GM23338 (cell line): ENCODE measurements around the gene MANBA. TPM values are rescaled to one million over a fixed set of nuclear protein-coding genes. Genes with fewer than 3 reads are reported as not detected.
A peak's percentile ranks its signal among the peaks of the same experiment; 100 is the strongest.

Source experiments
- ATAC-seq: fragments of 200-7000 bp; cut with Tn5 transposase; 3 replicates; pipeline ENCODE4 v1.9.1; 2020
- DNase-seq: peaks from one replicate; pipeline ENCODE4 v3.0.0-alpha.2; 2015; ENCODE audit warnings: low spot score
- H2AFZ ChIP-seq: fragments of 200-600 bp; sonication (generic); 2 replicates; pipeline ENCODE4 v1.8.0; 2016; ENCODE audit warnings: antibody characterized with exemption, mild to moderate bottlenecking, moderate library complexity
- H3F3A ChIP-seq: fragments of 200-600 bp; sonication (generic); replicated peaks from 2 replicates; pipeline ENCODE4 v1.8.0; 2017; ENCODE audit warnings: antibody characterized with exemption, mixed run types, low read depth
- H3K27ac ChIP-seq: fragments of 200-600 bp; sonication (generic); 2 replicates; pipeline ENCODE4 v1.6.1; 2016; ENCODE audit warnings: low read depth
- H3K27me3 ChIP-seq: fragments of 200-600 bp; sonication (generic); 2 replicates; pipeline ENCODE4 v1.8.0; 2016; ENCODE audit warnings: mild to moderate bottlenecking, mixed run types, moderate library complexity; ENCODE audit not compliant: insufficient read depth
- H3K36me3 ChIP-seq: fragments of 200-600 bp; sonication (generic); 2 replicates; pipeline ENCODE4 v1.8.0; 2016; ENCODE audit warnings: mild to moderate bottlenecking; ENCODE audit not compliant: insufficient read depth
- H3K4me1 ChIP-seq: fragments of 200-600 bp; sonication (generic); 2 replicates; pipeline ENCODE4 v1.8.0; 2016; ENCODE audit warnings: mild to moderate bottlenecking, moderate library complexity; ENCODE audit not compliant: insufficient read depth
- H3K4me2 ChIP-seq: fragments of 200-600 bp; sonication (generic); 2 replicates; pipeline ENCODE4 v1.7.1; 2017; ENCODE audit warnings: mixed run types
- H3K4me3 ChIP-seq: fragments of 200-600 bp; sonication (generic); 2 replicates; pipeline ENCODE4 v1.6.1; 2016; ENCODE audit warnings: mixed run types
- H3K79me2 ChIP-seq: fragments of 200-600 bp; sonication (generic); replicated peaks from 2 replicates; pipeline ENCODE4 v1.8.0; 2017; ENCODE audit warnings: mild to moderate bottlenecking; ENCODE audit not compliant: insufficient read depth
- H3K9me2 ChIP-seq: fragments of 200-600 bp; sonication (generic); 2 replicates; pipeline ENCODE4 v1.8.0; 2017; ENCODE audit not compliant: insufficient read depth
- H4K20me1 ChIP-seq: fragments of 200-600 bp; sonication (generic); replicated peaks from 2 replicates; pipeline ENCODE4 v1.8.0; 2017; ENCODE audit warnings: mild to moderate bottlenecking; ENCODE audit not compliant: insufficient read depth
- H3K27ac Mint-ChIP-seq: 2 replicates; pipeline ENCODE4 v1.8.0; 2020; ENCODE audit warnings: inconsistent platforms, mild to moderate bottlenecking, moderate library complexity, mixed read lengths
- H3K27me3 Mint-ChIP-seq: 3 replicates; pipeline ENCODE4 v1.8.0; 2022; ENCODE audit warnings: low read depth, mild to moderate bottlenecking, moderate library complexity, mixed read lengths, inconsistent platforms; ENCODE audit not compliant: insufficient read depth, poor library complexity
- H3K36me3 Mint-ChIP-seq: 3 replicates; pipeline ENCODE4 v1.8.0; 2021; ENCODE audit warnings: low read depth, mild to moderate bottlenecking, inconsistent platforms, moderate library complexity, mixed read lengths
- H3K4me1 Mint-ChIP-seq: 3 replicates; pipeline ENCODE4 v1.8.0; 2020; ENCODE audit warnings: mild to moderate bottlenecking, inconsistent platforms, mixed read lengths
- H3K4me3 Mint-ChIP-seq: 3 replicates; pipeline ENCODE4 v1.8.0; 2021; ENCODE audit warnings: moderate library complexity, mild to moderate bottlenecking, inconsistent platforms, mixed read lengths
- H3K9me3 Mint-ChIP-seq: 3 replicates; pipeline ENCODE4 v1.8.0; 2020; ENCODE audit warnings: moderate library complexity, mild to moderate bottlenecking, inconsistent platforms, mixed read lengths
- CREB1 ChIP-seq: fragments of 250-450 bp; sonication (Bioruptor Pico); IDR thresholded peaks from 2 replicates; pipeline ENCODE4 v1.5.0; 2020; ENCODE audit warnings: low read depth, mild to moderate bottlenecking, moderate library complexity
- EZH2 ChIP-seq: fragments of 200-600 bp; sonication (generic); IDR thresholded peaks from one replicate; pipeline ENCODE4 v1.8.0; 2017; ENCODE audit warnings: antibody characterized with exemption, mild to moderate bottlenecking, low read depth; ENCODE audit not compliant: unreplicated experiment
- POLR2AphosphoS5 ChIP-seq: IDR thresholded peaks from 2 replicates; pipeline ENCODE4 v1.6.1; 2016; ENCODE audit warnings: antibody characterized with exemption, low read depth
- STAT1 ChIP-seq: IDR thresholded peaks from one replicate; pipeline ENCODE4 v1.6.1; 2016; ENCODE audit warnings: antibody characterized with exemption; ENCODE audit not compliant: unreplicated experiment
- ZNF114 ChIP-seq: fragments of 250-450 bp; sonication (Bioruptor Pico); IDR thresholded peaks from 2 replicates; pipeline ENCODE4 v1.5.0; 2020; ENCODE audit warnings: mild to moderate bottlenecking, moderate library complexity
- long read RNA-seq: library from polyadenylated mRNA; unstranded; transcript quantifications from one replicate; pipeline ENCODE4 v2.0.0, GENCODE V29; 2020; ENCODE audit not compliant: unreplicated experiment
- polyA plus RNA-seq: library from polyadenylated mRNA; unstranded; fragments of >200 nt; fragmentation: Nextera tagmentation; extraction: Ambion mirVana; gene quantifications from 2 replicates; pipeline ENCODE4 v1.2.1, GENCODE V29; 2016
- total RNA-seq: library from RNA; depleted of rRNA; stranded (reverse); fragments of >200 nt; shearing (Covaris generic); gene quantifications from 2 replicates; pipeline ENCODE4 v1.2.3, GENCODE V29; 2014; rRNA removed
- TF ChIP-seq, protein P1 (sequence below): IDR thresholded peaks from 2 replicates; pipeline ENCODE4 v1.6.1; 2016; ENCODE audit warnings: antibody characterized with exemption
- TF ChIP-seq, protein P2 (sequence below), 2 experiments: fragments of 200-600 bp in 1 of 2; sonication (generic) in 1 of 2; conservative IDR thresholded peaks; 2 replicates each; pipeline versions ENCODE4 v1.5.1 to v1.6.1; 2016 to 2017; ENCODE audit warnings: antibody characterized with exemption in 2 of 2, low read depth in 2 of 2, mild to moderate bottlenecking in 2 of 2, moderate library complexity in 1 of 2
- TF ChIP-seq, protein P3 (sequence below): IDR thresholded peaks from one replicate; pipeline ENCODE4 v1.6.1; 2018; ENCODE audit warnings: antibody characterized with exemption; ENCODE audit not compliant: unreplicated experiment

Gene MANBA
- total RNA-seq = 35.7 and 54.3 TPM in 2 replicates
- polyA plus RNA-seq = 13.2 and 13.5 TPM in 2 replicates
- long read RNA-seq, partial matches to known transcripts = 1 of 5 reads
- long read RNA-seq, other reads (novel, unspliced or antisense) = 4 of 5 reads

DNA sequence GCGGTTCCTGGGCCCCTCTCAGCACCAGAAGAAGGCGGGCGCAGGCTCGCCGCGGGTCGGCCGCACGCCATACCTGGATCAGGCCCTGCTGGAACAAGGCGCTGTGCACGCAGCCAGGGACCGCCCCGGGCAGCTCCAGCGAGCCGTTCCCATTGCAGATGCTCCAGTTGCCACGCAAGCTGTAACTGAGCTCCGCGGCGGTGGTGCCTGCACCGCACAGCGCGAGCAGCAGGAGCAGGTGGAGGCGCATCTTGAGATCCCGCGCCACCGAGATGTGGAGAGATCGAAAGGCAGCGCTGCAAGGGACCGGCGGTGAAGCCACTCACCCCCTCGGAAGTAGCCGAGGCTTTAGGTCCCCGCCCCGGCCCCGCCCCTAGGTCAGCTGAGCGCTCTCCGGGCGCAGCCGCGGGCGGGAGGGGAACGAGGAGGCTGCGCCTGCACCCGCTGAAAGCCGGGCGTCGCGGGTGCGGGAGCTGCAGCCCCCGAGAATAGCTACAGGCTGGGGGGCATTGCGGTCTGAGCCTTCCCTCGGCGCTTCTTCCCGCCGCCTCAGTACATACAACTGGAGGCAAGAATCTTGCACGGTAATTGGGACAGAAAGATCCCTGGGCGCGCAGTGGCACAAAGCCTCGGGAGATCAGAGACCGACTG lies at the start of gene MANBA:
TSS of gene MANBA (minus strand) at position 324 of the 651 bp plus-strand sequence. CDS start at position 250, 74 bp downstream.
- peaks cover 9% of the 10 kb centered on the region for H3K4me1 ChIP-seq
- no peaks in the 10 kb centered on the region for H3F3A ChIP-seq
- H3K27me3 ChIP-seq = peaks cover 20% of the 10 kb centered on the region
- peak within 1 kb of the TSS; percentile 86 for H3K4me2 ChIP-seq
- peaks cover 39% of the 10 kb centered on the region for H3K79me2 ChIP-seq
- peak within 1 kb of the TSS; percentile 97 for H2AFZ ChIP-seq
- no peaks in the 10 kb centered on the region for H3K9me2 ChIP-seq
- H3K27ac ChIP-seq = peak within 1 kb of the TSS; percentile 80; the same call in 1 of the 2 replicates
- DNase-seq (peak; percentile 96), ATAC-seq (peak; percentile 93)
- Mint-ChIP-seq H3K27me3 (peaks cover 8% of the 10 kb centered on the region), H3K4me1 (peaks cover 28% of the 10 kb centered on the region), H3K27ac (peak within 1 kb of the TSS; percentile 71), H3K4me3 (peak within 1 kb of the TSS; percentile 90), H3K36me3 (no peaks in the 10 kb centered on the region; the same call in 2 of the 3 replicates), H3K9me3 (peaks cover 10% of the 10 kb centered on the region; the same call in 2 of the 3 replicates)
- peak within 1 kb of the TSS; percentile 91 for H3K4me3 ChIP-seq
- H3K36me3 ChIP-seq = no peaks in the 10 kb centered on the region
- TF ChIP-seq POLR2AphosphoS5 (peak; percentile 91), EZH2 (no peak)
- TF ChIP-seq, protein P1, sequence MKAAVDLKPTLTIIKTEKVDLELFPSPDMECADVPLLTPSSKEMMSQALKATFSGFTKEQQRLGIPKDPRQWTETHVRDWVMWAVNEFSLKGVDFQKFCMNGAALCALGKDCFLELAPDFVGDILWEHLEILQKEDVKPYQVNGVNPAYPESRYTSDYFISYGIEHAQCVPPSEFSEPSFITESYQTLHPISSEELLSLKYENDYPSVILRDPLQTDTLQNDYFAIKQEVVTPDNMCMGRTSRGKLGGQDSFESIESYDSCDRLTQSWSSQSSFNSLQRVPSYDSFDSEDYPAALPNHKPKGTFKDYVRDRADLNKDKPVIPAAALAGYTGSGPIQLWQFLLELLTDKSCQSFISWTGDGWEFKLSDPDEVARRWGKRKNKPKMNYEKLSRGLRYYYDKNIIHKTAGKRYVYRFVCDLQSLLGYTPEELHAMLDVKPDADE = no peak
- H4K20me1 ChIP-seq = peaks cover 8% of the 10 kb centered on the region; the same call in 1 of the 2 replicates

DNA sequence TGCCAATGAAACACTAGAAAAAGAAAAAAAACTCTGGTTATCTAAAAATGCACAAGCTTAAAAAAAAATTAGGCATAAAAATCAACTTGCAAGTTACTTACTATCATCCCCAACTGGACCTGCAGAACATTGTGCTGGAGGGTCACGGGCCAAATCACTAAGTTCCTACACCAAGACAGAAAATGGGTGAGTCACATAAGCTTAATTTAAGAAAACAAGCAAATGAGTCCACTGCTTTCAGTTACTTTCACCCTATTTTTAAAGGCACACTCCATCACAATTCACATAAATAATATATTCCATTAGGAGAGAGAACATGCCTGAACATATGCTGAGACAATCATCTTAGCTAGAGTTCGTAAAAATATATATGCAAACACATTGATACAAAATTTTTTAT lies 48.9 kb upstream of the MANBA start:
- Histone ChIP-seq H3F3A (no peaks in the 10 kb centered on the region), H3K4me2 (no peak overlapping the region), H3K4me1 (peaks cover 10% of the 10 kb centered on the region; the same call in 1 of the 2 replicates), H3K9me2 (no peaks in the 10 kb centered on the region), H3K79me2 (peaks cover 99% of the 10 kb centered on the region), H3K27me3 (no peaks in the 10 kb centered on the region), H2AFZ (no peak overlapping the region), H4K20me1 (peaks cover 53% of the 10 kb centered on the region), H3K27ac (no peak overlapping the region), H3K36me3 (peaks cover 25% of the 10 kb centered on the region), H3K4me3 (no peak overlapping the region)
- Mint-ChIP-seq H3K9me3 (no peaks in the 10 kb centered on the region), H3K36me3 (peaks cover 57% of the 10 kb centered on the region), H3K27ac (0 out of 2 replicates have a peak overlapping the region, but pooled peaks have one; percentile 57), H3K4me1 (peaks cover 28% of the 10 kb centered on the region), H3K27me3 (peaks cover 7% of the 10 kb centered on the region), H3K4me3 (no peak overlapping the region)
- DNase-seq = no peak
- no peak for ATAC-seq
- TF ChIP-seq EZH2 (no peak), STAT1 (no peak), CREB1 (CRISPR knock-in tag) (no peak), ZNF114 (no peak)
- TF ChIP-seq, protein P2, sequence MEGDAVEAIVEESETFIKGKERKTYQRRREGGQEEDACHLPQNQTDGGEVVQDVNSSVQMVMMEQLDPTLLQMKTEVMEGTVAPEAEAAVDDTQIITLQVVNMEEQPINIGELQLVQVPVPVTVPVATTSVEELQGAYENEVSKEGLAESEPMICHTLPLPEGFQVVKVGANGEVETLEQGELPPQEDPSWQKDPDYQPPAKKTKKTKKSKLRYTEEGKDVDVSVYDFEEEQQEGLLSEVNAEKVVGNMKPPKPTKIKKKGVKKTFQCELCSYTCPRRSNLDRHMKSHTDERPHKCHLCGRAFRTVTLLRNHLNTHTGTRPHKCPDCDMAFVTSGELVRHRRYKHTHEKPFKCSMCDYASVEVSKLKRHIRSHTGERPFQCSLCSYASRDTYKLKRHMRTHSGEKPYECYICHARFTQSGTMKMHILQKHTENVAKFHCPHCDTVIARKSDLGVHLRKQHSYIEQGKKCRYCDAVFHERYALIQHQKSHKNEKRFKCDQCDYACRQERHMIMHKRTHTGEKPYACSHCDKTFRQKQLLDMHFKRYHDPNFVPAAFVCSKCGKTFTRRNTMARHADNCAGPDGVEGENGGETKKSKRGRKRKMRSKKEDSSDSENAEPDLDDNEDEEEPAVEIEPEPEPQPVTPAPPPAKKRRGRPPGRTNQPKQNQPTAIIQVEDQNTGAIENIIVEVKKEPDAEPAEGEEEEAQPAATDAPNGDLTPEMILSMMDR (conservative IDR thresholded peaks at IDR 0.05; ENCODE audit: low read depth in 2 of 2) = no peak
- TF ChIP-seq, protein P1 = no peak
- TF ChIP-seq, protein P3, sequence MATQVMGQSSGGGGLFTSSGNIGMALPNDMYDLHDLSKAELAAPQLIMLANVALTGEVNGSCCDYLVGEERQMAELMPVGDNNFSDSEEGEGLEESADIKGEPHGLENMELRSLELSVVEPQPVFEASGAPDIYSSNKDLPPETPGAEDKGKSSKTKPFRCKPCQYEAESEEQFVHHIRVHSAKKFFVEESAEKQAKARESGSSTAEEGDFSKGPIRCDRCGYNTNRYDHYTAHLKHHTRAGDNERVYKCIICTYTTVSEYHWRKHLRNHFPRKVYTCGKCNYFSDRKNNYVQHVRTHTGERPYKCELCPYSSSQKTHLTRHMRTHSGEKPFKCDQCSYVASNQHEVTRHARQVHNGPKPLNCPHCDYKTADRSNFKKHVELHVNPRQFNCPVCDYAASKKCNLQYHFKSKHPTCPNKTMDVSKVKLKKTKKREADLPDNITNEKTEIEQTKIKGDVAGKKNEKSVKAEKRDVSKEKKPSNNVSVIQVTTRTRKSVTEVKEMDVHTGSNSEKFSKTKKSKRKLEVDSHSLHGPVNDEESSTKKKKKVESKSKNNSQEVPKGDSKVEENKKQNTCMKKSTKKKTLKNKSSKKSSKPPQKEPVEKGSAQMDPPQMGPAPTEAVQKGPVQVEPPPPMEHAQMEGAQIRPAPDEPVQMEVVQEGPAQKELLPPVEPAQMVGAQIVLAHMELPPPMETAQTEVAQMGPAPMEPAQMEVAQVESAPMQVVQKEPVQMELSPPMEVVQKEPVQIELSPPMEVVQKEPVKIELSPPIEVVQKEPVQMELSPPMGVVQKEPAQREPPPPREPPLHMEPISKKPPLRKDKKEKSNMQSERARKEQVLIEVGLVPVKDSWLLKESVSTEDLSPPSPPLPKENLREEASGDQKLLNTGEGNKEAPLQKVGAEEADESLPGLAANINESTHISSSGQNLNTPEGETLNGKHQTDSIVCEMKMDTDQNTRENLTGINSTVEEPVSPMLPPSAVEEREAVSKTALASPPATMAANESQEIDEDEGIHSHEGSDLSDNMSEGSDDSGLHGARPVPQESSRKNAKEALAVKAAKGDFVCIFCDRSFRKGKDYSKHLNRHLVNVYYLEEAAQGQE = no peak
